GM12864 (cell line): Measurements from ENCODE around the gene IGSF21.

Source experiments
- DNase-seq: peaks from one replicate; pipeline ENCODE4 v3.0.0-alpha.2; 2011; ENCODE audit warnings: low read depth
- H3K4me3 ChIP-seq: 2 replicates; pipeline ENCODE4 v1.5.1; 2011; ENCODE audit warnings: mild to moderate bottlenecking, low read depth, low read length, control low read depth
- TF ChIP-seq, protein P1 (sequence below): IDR thresholded peaks from 2 replicates; pipeline ENCODE4 v1.5.1; 2011; ENCODE audit warnings: low read depth, mild to moderate bottlenecking, moderate library complexity, low read length, control low read depth, inconsistent platforms; ENCODE audit errors: missing control alignments

The IGSF21 gene

DNA sequence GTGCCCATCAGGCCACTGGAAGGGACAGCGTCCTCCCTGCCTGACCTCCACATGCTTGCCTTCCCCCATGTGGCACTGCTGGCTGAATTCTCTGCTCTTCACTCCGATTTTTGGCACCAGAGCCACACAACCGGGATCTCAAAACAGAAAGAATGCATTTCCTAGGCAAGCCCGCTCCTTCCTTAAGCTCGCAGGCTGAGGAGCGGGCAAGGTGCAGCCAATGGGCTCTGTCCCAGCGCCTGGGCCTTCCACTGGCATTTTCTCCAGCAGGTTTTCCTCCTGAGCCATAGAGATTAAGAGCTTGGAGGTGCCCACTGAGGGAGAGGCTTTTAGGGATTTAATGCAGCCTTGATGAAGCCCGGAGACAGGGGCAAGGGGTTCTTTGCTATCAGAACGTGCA lies 158.0 kb downstream of the IGSF21 start:
- DNase-seq, result no peak
- H3K4me3 ChIP-seq, result no peak overlapping the region
- TF ChIP-seq, protein P1, sequence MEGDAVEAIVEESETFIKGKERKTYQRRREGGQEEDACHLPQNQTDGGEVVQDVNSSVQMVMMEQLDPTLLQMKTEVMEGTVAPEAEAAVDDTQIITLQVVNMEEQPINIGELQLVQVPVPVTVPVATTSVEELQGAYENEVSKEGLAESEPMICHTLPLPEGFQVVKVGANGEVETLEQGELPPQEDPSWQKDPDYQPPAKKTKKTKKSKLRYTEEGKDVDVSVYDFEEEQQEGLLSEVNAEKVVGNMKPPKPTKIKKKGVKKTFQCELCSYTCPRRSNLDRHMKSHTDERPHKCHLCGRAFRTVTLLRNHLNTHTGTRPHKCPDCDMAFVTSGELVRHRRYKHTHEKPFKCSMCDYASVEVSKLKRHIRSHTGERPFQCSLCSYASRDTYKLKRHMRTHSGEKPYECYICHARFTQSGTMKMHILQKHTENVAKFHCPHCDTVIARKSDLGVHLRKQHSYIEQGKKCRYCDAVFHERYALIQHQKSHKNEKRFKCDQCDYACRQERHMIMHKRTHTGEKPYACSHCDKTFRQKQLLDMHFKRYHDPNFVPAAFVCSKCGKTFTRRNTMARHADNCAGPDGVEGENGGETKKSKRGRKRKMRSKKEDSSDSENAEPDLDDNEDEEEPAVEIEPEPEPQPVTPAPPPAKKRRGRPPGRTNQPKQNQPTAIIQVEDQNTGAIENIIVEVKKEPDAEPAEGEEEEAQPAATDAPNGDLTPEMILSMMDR, result no peak

DNA sequence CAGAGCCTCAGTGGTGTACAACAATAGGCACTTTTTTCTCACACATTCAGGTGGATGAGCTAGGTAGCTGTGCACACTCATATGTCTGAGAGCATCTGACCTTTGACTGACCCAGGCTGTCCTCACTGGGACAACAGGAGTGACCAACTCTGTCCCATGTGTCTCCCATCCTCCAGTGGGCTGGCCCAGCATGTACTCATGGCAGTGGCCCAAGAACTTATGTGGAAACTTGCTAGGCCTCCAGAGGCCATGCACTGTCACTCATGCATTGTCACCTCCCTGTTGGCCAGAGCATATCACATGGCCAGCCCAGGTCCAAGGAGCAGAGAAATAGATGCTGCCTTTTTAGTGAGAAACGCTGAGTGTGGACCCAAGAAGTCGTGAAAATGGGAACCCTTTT lies 158.8 kb downstream of the IGSF21 start:
- no peak overlapping the region for H3K4me3 ChIP-seq
- no peak for DNase-seq
- TF ChIP-seq, protein P1, result no peak

DNA sequence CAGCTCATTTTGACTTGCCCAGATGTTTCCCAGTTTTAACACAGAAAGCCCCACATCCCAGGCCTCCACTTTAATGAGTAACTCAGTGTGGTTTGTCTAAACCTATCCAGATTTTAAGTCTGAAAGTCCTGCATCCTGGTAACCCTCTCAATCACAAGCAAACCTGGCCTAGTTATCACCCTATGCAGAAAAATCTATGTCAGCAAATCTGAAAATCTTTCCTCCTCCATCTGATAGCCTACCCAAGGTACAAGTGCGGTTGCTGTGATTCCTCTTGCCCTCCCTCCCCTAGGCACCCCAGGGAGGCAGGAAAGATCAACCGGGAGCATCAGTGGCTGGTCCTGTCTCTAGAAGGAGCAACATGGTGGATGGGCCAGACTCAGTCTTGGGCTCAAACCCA lies 163.7 kb downstream of the IGSF21 start:
- DNase-seq, result no peak
- TF ChIP-seq, protein P1, result no peak
- H3K4me3 ChIP-seq, result no peak overlapping the region

DNA sequence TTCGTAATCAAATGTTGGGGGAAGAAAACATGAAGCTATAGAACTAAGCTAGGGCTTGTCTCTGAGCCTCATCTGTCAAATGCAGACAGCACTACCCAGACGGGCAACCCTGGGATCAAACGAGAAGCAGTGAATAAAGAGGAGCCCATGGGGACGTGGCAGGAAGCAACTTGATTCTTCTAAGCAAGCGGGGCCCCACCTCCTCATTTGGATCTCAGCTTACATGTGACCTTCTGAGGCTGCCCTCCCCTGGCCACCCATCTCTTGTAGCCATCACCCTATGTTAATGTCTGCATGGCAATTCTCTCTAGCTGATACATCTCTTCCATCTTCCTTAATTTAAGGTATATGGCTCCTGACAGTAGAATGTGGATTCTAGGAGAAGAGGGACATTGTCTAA lies 171.3 kb downstream of the IGSF21 start:
- H3K4me3 ChIP-seq, result no peak overlapping the region
- no peak for DNase-seq

DNA sequence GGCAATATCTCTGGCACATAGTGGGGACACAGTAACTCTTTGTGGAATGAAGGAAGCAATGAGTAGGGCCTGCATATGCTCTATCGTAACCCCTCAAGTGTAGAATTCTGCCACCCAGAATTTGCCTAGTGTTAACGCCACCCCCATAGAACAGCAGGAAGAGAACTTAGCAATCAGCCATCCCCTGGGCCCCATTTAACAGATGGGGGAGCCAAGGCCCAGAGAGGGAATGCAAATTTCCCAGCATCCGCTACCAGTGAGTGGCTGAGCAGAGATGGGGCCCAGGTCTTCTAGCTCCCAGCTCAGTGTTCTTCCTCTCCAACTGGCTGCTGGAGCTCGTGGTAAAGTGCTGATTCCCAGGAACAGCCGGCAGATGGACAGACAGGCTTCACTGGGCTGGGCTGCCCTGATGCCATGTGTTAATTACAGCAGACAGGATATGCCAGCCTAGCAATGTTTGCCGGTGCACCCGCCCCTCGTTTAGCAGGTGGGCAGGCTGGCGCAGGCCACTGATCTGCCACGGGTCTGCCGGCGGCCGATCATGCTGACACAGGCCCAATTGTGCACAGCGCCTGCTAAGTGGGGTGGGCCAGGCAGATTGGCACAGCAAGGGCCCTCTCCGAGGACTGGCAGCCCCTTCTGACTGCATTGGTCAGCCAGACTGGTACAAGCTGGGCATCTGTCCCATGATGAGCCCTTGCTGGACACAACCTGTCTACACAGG lies 171.9 kb downstream of the IGSF21 start:
- H3K4me3 ChIP-seq, result no peak overlapping the region
- no peak for DNase-seq
- TF ChIP-seq, protein P1, result no peak

More for the DNA sequence above, 171.3 kb downstream of the IGSF21 start:
- TF ChIP-seq, protein P1, result no peak

DNA sequence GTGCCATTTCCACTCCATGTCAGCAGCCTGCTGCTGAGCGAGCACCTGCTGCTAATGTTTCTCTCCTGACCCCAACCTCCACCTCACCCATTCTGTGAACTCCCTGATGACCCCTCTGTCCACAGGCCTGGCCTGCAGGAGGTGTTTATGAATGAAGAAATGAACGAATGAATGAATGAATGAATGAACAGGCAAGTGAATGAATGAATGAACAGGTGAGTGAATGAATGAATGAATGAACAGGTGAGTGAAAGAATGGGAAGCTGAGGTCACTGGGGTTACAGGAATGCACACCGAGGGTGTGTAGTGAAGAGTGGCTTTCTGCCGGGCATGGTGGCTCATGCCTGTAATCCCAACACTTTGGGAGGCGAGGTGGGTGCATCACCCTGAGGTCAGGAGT lies 173.4 kb downstream of the IGSF21 start:
- no peak for DNase-seq
- no peak overlapping the region for H3K4me3 ChIP-seq
- TF ChIP-seq, protein P1, result no peak
